NCI-H526 treated with DMSO at 0.1 percent for 48 hours (cell line): ENCODE data around the gene C20orf96.

Experiments
- DNase-seq: peaks from one replicate; lab custom pipeline; 2025; lab: John Stamatoyannopoulos, UW

Gene C20orf96

DNA sequence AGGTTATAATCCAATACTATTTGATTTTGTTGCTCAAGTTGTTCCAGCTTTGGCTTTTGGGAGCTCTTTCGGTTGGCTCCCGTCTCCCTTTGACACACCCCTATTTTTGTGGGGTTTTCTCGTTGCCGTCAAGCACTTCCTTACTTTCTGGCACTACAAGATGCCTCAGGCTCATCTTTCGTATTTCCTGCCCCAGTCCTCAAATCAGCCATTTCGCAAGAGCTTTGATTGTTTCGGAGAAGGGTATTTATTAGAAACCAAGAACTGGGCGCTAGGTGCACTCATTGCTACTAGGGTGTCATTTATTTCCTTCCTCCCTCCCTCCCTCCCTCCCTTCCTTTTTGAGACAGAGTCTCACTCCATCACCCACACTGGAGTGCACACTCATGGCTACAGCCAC is 21.5 kb upstream of the C20orf96 start:
- DNase-seq, result no peak

DNA sequence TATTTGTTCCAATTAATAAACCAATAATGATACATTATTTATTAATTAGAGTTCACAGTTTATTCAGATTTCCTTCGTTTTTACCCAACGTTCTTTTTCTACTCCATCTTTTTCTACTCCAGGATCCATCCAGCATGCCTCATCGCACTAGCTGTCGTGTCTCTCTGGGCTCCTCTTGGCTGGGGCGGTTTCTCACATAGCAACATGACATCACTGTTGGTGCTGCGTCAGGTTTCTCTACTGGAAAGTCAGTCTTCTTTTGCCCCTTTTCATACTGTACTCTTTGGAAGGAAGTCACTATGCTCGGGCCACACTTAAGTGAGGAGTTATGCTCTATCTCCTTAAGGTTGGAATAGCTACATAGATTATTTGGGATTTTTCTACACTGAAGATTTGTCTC is 21.1 kb upstream of the C20orf96 start:
- no peak for DNase-seq

DNA sequence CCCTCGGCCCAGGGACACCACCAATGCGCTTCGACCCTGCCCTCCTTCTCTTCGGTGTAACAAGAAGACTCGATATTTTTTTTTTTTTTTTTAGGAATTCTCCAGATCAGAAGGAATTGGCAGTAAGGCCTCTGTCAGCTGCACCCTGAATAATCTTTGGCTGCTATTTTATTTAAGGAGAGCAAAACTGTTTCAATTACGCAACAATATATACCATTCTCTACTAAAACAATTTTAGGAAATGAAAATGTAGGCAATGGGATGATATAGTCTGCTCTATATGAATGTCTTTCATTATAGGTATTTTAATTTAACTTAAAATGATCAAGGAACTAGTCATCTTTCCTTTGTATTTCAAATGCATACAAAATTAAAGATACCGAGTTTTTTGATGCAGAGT is 20.1 kb upstream of the C20orf96 start:
- DNase-seq, result no peak

DNA sequence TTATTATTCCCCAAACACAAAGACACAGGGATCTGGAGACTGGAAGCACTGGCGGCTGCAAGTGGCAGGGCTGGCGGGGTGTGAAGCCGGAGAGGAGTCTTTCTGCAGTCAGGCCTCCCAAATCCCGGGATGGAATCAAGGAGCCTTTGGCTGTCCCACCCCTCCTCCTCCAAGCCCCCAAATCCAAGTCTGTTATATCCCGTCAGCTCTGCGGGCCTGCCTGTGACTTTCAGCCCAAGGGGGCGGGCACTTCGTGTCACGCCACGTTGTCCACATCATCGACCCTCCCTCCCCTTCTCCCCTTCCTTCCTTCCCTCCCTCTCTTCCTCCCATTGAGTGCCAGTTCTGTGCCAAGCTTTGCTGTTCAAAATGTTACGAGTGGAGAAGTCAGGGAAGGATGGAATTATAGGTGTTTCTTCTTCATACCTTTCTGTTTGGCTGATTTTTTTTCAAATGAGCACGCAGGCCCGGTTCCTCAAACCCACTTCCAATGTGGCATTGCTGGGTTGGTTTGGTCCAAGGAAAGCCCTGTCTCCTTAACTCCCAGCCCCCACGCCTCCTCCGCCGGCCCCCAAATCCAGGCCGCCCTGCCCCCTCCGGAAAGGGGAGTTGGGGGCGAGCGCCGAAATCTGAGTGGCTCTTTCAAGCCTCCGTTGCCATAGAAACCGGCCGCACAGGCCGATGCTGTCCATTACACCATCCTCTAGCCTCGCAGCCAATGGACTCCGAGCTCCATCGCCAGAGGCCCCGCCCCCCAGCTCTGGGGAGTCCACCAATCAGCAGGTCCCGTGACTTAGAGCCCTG is 19.5 kb upstream of the C20orf96 start:
- DNase-seq, result peak; percentile 90

DNA sequence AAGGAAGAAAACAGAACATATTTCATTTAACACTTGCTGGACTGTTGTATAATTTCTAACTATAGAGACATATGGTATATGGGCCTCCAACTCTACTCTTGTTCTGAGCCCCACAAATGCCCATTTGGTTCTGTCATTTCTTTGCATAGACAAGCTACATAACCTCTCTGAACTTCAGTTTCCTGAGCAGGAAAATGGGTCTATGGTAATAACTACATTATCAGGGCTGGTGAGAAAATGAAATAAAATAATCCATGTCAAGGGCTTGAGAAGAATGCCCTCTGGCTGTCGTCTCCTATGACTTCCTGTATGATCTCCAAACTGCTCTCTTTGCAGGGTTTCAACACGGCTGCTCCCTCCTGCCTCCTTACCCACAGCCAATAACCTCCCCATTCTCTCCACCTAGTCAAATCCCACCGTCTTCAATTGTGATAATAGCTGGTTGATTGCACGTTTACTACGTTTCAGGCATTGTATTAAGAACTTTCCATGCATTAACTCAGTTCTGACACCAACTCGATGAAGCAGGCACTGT is 18.8 kb upstream of the C20orf96 start:
- DNase-seq, result no peak

DNA sequence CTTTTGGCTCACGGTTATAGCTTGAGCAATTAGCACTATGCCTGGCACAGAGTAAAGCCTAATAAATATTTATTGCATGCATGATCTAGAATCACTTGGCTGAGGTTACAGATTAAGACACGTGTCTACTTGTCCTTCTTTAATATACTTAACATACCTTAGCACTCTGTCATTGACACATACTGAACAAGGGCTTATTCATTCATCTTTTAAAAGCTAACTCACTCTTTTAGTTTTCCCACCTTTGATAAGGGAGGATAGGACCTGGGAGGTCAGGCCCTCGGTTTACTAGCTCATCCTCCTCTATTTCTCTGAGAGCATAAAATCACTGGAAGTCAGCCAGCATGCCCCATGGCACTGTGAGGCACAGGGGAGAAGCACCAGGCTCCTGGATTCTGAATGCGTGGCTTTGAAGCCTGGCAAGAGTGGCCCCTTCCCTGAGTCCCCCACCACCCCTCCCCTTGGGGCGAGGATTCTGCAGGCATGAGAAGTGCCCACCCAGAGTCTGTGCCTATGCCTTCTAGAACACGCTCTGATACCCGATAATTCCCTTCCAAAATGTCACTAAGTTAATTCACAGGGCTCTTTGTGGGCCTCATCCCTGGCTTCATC is 18.0 kb upstream of the C20orf96 start:
- DNase-seq, result no peak

DNA sequence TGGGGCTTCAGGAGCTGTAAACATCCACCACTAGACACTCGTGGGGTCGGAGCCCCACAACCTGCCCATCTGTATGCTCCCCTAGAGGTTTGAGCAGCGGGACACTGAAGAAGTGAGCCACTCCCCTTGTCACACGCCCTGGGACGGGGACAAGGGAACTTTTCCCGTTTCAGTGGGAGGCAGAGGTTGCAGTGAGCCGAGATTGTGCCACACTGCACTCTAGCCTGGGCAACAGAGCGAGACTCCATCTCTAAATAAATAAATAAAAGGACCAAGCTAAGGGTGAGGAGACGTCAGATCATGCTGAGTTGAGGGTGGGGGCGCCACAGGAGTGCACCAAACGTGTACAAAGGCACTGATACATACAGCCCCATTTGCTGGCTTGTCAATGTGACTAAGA is 15.2 kb upstream of the C20orf96 start:
- no peak for DNase-seq

DNA sequence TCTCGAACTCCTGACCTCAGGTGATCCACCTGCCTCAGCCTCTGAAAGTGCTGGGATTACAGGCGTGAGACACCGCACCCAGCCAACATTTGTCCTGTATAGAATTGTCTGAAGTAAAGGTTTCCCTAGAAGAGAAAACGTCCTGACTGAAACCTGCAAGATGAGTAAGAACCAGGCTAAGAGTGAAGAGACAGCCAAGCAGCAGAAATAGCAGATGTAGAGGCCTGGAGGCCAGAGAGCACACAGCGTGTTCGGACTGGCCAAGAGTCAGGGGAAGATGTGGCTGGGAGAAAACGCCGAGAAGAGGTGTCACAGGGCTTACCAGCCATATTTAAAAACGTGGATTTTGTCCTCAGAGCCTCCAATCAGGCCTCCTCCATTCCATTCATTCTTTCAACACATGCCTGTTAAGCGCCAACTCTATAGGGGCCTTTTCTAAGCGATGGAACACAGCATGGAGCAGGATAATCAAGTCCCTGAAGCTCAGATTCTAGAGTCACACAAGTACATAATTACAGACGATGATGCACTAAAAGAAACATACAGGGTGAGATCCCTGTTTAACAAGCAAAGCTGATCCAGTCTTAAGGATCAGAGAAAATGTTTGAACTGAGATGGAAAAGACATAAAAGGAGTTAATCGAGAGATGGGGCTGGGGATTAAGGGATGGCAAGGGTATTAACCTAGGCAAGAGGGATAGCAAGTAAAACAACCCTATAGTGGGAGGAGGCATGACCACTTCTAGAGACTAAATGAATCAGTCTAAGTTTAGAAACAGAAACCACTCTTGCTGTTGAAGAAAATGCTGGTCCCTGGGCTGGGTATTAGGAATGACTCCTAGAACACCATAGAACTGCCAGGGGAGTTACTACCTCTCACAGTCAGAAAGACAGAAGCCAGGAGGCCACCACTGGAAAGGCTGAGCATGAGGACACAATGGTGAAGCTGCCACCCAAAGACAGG is 11.6 kb upstream of the C20orf96 start:
- no peak for DNase-seq

DNA sequence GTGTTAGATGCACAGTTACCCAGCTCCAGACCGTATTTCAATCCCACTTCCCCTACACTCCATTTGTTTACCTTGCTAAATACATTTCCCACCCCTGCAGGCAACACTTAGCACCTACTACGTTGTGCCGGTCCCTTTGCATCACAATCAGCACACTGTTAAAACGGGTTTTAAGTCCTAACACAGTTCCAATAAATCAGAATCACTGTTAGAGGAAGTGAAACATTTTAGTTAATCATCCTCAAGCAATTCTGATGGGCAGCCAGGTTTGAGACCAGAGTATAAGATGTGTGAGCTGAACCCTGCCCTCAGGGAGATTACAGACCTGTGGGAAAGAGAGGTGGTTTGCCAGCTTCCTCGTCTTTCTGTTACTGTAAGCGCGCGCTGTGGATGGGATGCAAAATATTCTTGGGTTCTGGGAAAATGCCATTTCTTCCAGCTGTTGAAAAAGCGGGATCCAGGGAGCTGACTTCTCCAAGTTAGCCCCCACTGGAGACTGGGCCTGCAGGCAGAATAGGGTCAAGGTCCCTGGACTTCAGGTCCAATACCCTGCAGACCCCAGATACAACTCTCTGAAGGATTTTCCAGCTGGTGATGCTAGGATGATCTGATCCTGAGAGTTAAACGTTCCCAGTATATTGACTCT is 9.9 kb upstream of the C20orf96 start:
- no peak for DNase-seq

DNA sequence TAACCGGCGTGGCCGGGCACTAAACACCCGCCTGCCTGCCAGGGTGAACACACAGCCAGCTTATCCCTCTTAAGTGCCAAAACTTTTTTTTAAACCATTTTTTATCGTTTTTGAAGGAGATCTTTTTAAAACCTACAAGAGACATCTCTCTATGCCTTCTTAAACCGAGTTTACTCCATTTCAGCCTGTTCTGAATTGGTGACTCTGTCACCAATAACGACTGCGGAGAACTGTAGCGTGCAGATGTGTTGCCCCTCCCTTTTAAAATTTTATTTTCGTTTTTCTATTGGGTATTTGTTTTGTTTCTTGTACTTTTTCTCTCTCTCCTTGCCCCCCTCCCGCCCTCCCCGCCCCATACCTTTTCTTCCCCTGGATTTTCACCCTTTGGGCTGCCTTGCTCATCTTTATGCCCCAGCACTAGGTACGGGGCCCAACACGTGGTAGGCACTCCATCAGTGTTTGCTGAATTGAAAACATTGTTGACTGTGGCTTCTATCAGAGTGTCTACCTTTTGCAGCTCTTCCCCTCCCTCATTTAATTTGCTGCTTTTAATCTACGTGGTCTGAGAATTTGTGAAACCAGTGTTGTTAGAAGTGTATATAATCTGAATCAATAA is 8.3 kb upstream of the C20orf96 start:
- DNase-seq, result no peak

DNA sequence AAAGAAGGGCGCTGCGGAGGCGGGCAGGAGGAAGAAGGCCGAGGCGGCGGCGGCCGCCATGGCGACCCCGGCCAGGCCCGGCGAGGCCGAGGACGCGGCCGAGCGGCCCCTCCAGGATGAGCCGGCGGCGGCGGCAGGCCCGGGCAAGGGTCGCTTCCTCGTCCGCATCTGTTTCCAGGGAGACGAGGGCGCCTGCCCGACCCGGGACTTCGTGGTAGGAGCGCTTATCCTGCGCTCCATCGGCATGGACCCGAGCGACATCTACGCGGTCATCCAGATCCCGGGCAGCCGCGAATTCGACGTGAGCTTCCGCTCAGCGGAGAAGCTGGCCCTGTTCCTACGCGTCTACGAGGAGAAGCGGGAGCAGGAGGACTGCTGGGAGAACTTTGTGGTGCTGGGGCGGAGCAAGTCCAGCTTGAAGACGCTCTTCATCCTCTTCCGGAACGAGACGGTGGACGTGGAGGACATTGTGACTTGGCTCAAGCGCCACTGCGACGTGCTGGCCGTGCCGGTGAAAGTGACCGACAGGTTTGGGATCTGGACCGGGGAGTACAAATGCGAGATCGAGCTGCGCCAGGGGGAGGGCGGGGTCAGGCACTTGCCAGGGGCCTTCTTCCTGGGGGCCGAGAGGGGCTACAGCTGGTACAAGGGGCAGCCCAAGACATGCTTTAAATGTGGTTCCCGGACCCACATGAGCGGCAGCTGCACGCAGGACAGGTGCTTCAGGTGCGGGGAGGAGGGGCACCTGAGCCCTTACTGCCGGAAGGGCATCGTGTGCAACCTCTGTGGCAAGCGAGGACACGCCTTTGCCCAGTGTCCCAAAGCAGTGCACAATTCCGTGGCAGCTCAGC is 7.6 kb upstream of the C20orf96 start:
- DNase-seq, result peak; percentile 72

DNA sequence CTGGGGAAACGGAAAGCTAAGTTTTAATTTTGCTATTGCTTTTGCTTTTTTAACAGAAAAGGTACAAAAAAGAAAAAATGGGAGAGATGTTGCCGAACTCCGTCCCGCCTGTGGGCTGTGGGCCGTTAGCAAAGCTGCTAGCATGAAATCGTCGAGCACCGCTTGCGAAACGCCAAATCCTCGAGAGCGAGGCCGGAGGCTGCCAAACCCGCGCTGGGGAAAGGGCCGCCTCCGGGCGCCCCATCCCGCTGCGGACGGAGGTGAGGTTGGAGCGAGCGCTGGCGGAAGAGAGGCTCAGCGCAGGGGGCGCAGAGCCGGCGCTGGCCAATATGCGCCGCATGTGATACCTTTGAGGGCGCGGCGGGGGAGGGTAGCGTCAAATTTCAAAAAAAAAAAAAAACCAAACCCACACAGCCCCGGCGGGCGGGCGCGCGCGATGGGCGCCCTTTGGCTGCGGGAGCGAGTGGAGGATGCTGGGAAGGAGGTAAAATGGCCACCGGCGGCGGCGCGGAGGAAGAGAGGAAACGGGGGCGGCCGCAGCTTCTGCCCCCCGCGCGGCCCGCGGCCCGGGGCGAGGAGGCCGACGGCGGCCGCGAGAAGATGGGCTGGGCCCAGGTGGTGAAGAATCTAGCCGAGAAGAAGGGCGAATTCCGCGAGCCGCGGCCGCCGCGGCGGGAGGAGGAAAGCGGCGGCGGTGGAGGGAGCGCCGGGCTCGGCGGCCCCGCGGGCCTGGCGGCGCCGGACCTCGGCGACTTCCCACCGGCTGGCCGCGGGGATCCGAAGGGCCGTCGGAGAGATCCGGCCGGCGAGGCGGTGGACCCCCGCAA is 6.8 kb upstream of the C20orf96 start, which contains the start of gene ZCCHC3:
Gene ZCCHC3 (plus strand): TSS at position 473 of the 827 bp plus-strand sequence. CDS start 17 bp downstream, at position 490.
- peak; percentile 88 for DNase-seq

DNA sequence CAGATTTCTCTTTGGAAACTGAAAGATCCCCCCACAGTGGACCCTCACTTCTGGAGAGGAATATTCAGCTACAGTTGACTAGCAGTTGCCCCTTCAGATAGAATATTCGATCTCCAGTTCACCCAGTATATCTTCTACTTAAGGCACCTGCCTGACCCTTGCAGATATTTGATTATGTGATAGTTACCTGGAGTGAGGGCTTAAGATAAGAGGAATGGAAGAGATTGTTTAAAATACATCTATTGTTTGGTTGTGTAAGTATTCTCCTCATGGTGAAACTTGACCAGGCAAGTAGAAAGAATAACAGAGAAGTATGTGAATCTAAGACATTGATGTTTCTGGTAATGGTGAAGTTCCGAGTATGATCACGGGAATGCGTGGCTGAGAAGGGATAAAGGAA is 5.3 kb upstream of the C20orf96 start:
- DNase-seq, result no peak

DNA sequence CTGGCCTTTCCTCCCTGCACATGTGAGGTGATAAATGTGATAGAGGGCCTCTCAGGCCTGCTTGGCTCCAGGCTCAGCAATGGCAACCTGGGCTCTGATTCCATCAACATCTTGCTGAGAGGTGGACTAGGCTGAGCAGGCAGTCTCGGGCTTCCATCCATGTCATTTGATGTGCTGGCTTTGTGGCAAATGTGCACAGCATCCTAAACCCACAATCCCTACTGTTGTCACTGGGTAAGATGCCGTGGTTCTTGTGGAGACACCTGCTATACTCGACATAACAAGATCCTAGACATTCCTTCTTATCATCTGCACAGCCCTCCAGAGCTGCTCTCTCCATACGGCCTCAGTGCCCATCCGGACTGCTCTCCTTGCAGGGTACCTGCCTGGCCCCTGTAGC is 4.1 kb upstream of the C20orf96 start:
- no peak for DNase-seq

DNA sequence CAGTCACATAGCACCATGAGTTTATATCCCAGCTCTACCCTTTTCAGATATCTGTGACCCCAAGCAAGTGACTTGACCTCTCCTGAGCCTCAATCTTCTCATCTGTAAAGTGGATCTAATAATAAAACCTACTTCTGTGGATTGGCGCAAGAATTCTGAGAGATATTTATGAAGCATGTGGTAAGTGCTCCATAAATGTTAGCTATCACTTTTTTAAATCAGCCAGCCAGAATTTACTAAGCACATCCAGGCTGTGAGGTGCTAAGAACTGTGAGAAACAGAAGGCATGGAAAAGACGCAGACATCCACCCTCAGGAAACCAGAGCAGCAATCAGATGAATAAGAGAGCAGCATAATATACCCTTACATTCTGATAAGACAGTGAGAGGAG is 862 bp downstream of the C20orf96 start:
- no peak for DNase-seq

DNA sequence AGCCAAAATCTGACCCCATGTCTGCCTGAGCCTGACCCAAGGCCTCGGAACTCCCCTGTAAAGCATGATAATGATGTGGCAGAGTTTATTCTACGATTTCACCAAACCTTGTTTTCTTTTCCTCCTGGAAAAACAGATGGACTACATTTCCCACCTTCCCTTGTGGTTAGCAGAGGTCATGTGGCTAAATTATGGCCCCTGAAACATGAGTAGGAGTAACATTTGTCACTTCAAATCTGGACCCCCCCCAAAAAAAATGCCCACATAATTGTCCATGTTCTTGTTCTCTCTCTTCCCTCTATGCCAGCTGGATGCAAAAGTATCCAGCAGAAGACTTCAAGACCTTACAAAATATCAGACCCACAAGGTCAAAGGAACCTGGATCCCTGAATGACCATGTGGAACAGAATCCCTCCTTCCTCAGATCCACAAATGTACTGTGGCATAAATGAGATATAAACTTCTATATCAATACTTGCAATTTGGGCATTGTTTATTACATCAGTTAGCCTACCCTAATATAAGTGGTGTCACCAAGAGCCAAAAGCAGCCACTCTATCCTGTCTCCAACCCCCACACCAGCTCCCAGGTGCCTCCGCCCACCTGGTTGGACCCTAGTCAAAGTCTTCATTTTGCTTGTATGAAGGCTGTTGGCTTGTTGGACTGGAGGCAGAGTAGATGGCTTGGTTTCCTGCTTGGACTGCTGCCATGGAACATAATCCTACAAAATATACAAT is 1.4 kb downstream of the C20orf96 start:
- DNase-seq, result no peak

DNA sequence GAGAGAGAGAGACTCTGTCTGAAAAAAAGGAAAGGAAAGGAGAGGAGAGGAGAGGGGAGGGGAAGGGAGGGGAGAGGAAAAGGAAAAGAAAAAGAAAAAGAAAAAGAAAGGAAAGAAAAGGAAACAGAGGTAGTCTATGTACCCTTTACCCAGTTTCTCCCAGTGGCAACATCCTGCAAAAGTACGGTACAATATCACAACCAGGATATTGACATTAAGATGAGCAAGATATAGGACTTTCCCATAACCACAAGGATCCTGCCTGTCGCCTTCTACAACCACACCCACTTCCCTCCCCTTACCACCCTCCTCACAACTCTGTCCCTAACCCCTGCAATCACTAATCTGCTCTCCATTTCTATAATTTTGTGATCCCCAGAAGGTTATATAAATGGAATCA is 4.0 kb downstream of the C20orf96 start:
- no peak for DNase-seq

DNA sequence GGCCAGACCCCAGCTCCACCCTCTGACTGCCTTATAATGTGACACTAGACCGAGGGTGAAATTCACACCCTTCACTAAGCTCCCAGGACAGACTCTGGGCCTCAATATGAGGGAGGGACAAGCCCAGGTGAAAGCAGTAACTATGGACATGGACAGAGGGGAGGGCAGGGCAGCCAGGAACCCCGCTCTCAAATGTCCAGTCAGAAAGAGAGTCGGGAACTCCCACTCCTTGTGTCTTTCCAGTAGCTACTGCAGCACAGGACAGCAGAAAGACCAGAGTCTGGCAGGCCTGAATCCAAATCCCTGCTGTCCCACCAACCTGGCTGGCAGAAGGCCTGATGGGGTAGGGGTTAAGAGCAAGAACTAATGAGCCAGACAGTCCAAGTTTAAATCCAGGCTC is 6.4 kb downstream of the C20orf96 start:
- no peak for DNase-seq
